GM12878 (cell line): ENCODE results near the gene MARCHF4. TPM values are rescaled to one million over a fixed set of nuclear protein-coding genes. Genes with fewer than 3 reads are reported as not detected.

Experiments used
- ATAC-seq: fragments of 200-7000 bp; cut with Tn5 transposase; 3 replicates; pipeline ENCODE4 v1.9.1; 2020; ENCODE audit warnings: mild to moderate bottlenecking, moderate library complexity
- BruUV-seq: library from RNA; stranded (reverse); fragments of 400-500 nt; replicated peaks from 2 replicates; lab custom pipeline; 2021; lab: Mats Ljungman, UMichigan
- CTCF ChIA-PET: fragments of 300-600 bp; sonication (Branson Sonifier 250); formaldehyde crosslinking; extraction: SDS; loops from one replicate; lab custom pipeline; 2021; ENCODE audit warnings: inconsistent platforms; lab: Yijun Ruan, JAX
- POLR2A ChIA-PET: fragments of 350-600 bp; formaldehyde crosslinking; extraction: SDS; loops from one replicate; lab custom pipeline; 2021; ENCODE audit warnings: inconsistent platforms; lab: Charles Lee
- RAD21 ChIA-PET: fragments of 300-600 bp; sonication (Branson Sonifier 250); formaldehyde crosslinking; loops from one replicate; lab custom pipeline; 2023; ENCODE audit warnings: antibody characterized with exemption; ENCODE audit not compliant: unreplicated experiment; lab: Charles Lee
- SMC1A ChIA-PET: fragments of 300-600 bp; sonication (Branson Sonifier 250); formaldehyde crosslinking; loops from one replicate; lab custom pipeline; 2023; ENCODE audit not compliant: unreplicated experiment, uncharacterized antibody; lab: Charles Lee
- DNase-seq: peaks from one replicate; pipeline ENCODE4 v3.0.0-alpha.2; 2011; ENCODE audit warnings: low read depth, low spot score
- FAIRE-seq: peaks from 3 replicates; lab custom pipeline; 2011; peaks lifted over from hg19 to GRCh38; lab: Jason Lieb, UNC
- H2AFZ ChIP-seq: 2 replicates; pipeline ENCODE4 v1.6.0; 2011; ENCODE audit warnings: low read depth, low read length, control low read depth; ENCODE audit not compliant: control insufficient read depth
- H3K27ac ChIP-seq: 2 replicates; pipeline ENCODE4 v1.5.1; 2011; ENCODE audit warnings: control low read depth; ENCODE audit not compliant: control insufficient read depth, insufficient read depth
- H3K27me3 ChIP-seq, 2 experiments: replicated peaks in 1 of 2; 2 replicates each; pipeline versions ENCODE4 v1.6.0 to v1.6.1; 2011; ENCODE audit warnings: low read length in 1 of 2; ENCODE audit not compliant: control insufficient read depth in 2 of 2, insufficient read depth in 2 of 2
- H3K36me3 ChIP-seq, 2 experiments: 2 replicates each; pipeline ENCODE4 v1.5.1; 2011; ENCODE audit warnings: low read length in 1 of 2; ENCODE audit not compliant: control insufficient read depth in 2 of 2, insufficient read depth in 2 of 2
- H3K4me1 ChIP-seq: 2 replicates; pipeline ENCODE4 v1.6.1; 2011; ENCODE audit warnings: mild to moderate bottlenecking, low read length, moderate library complexity, mixed read lengths; ENCODE audit not compliant: control insufficient read depth, insufficient read depth
- H3K4me2 ChIP-seq: 2 replicates; pipeline ENCODE4 v1.6.0; 2011; ENCODE audit warnings: control low read depth; ENCODE audit not compliant: control insufficient read depth, insufficient read depth
- H3K4me3 ChIP-seq: fragments of 200-600 bp; sonication (generic); 2 replicates; pipeline ENCODE4 v1.5.1; 2016
- H3K79me2 ChIP-seq: 2 replicates; pipeline ENCODE4 v1.6.0; 2011; ENCODE audit warnings: low read length; ENCODE audit not compliant: control insufficient read depth, insufficient read depth
- H3K9ac ChIP-seq: 2 replicates; pipeline ENCODE4 v1.8.0; 2011; ENCODE audit warnings: low read length, control low read depth, mixed read lengths; ENCODE audit not compliant: control insufficient read depth, insufficient read depth
- H3K9me3 ChIP-seq: replicated peaks from 3 replicates; pipeline ENCODE4 v1.5.1; 2011; ENCODE audit warnings: mild to moderate bottlenecking, low read length; ENCODE audit not compliant: control insufficient read depth, insufficient read depth
- H4K20me1 ChIP-seq: 2 replicates; pipeline ENCODE4 v1.6.0; 2011; ENCODE audit not compliant: control insufficient read depth, insufficient read depth
- EED ChIP-seq: sonication (generic); IDR thresholded peaks from 2 replicates; pipeline ENCODE4 v1.6.1; 2016; ENCODE audit warnings: antibody characterized with exemption, low read depth
- HCFC1 ChIP-seq: fragments of 150-350 bp; IDR thresholded peaks from 2 replicates; pipeline ENCODE4 v1.6.1; 2014; ENCODE audit warnings: low read length
- LARP7 ChIP-seq: fragments of 450-650 bp; IDR thresholded peaks from 2 replicates; pipeline ENCODE4 v1.6.1; 2017; ENCODE audit warnings: mild to moderate bottlenecking
- MTA3 ChIP-seq: IDR thresholded peaks from 2 replicates; pipeline ENCODE4 v1.6.1; 2012; ENCODE audit warnings: low read length, inconsistent platforms, borderline replicate concordance
- MYB ChIP-seq: fragments of 150-350 bp; IDR thresholded peaks from 2 replicates; pipeline ENCODE4 v1.6.1; 2014; ENCODE audit warnings: mild to moderate bottlenecking, low read depth, low read length, borderline replicate concordance
- NR2C2 ChIP-seq: IDR thresholded peaks from 2 replicates; pipeline ENCODE4 v1.6.1; 2011; ENCODE audit warnings: borderline replicate concordance, low read depth; ENCODE audit not compliant: control insufficient read depth, insufficient read length
- PAX5 ChIP-seq: IDR thresholded peaks from 2 replicates; pipeline ENCODE4 v1.6.1; 2011; ENCODE audit warnings: low read depth, low read length, borderline replicate concordance
- PML ChIP-seq: IDR thresholded peaks from 2 replicates; pipeline ENCODE4 v1.6.1; 2012; ENCODE audit warnings: low read length, inconsistent platforms
- RB1 ChIP-seq: fragments of 450-650 bp; formaldehyde crosslinking; IDR thresholded peaks from 2 replicates; pipeline ENCODE4 v1.6.1; 2017; ENCODE audit warnings: mild to moderate bottlenecking, borderline replicate concordance
- SIX5 ChIP-seq: IDR thresholded peaks from 2 replicates; pipeline ENCODE4 v1.6.1; 2011; ENCODE audit warnings: mild to moderate bottlenecking, low read depth, low read length, moderate library complexity; ENCODE audit not compliant: severe bottlenecking
- SREBF1 ChIP-seq: IDR thresholded peaks from 2 replicates; pipeline ENCODE4 v1.6.1; 2012; ENCODE audit warnings: mild to moderate bottlenecking, low read length
- TCF12 ChIP-seq: IDR thresholded peaks from 2 replicates; pipeline ENCODE4 v1.6.1; 2011; ENCODE audit warnings: low read depth, mild to moderate bottlenecking, low read length
- ZZZ3 ChIP-seq: IDR thresholded peaks from 2 replicates; pipeline ENCODE4 v1.6.1; 2011; ENCODE audit warnings: low read depth; ENCODE audit not compliant: control insufficient read depth, insufficient read length
- WGBS: methylation state at CpG from one replicate; pipeline ENCODE4 v1.1.6; 2016; ENCODE audit warnings: low lambda C conversion rate; ENCODE audit not compliant: insufficient replicate concordance, insufficient coverage; ENCODE audit errors: missing lambda C conversion rate; 5-methylcytosine and 5-hydroxymethylcytosine counted together
- in situ Hi-C: fragments of 300-500 bp; cut with MboI; formaldehyde crosslinking; loops from 9 replicates; pipeline ENCODE4 v1.14.3; 2018; ENCODE audit warnings: mixed read lengths
- intact Hi-C: fragments of 100-400 bp; cut with micrococcal nuclease; formaldehyde crosslinking; loops from one replicate; pipeline ENCODE4 v1.14.2; 2022; ENCODE audit not compliant: unreplicated experiment
- polyA plus RNA-seq, 11 experiments: library from polyadenylated mRNA; depleted of rRNA in 4 of 11; unstranded in 6 of 11; stranded (reverse) in 5 of 11; fragments of >200 nt; fragmentation: Nextera tagmentation in 4 of 11; fragmentation: Illumina TruSeq in 1 of 11; extraction: Ambion mirVana in 4 of 11; extraction: Trizol in 1 of 11; gene quantifications; 1 replicate in 1 of 11; 2 replicates in 10 of 11; pipeline versions ENCODE4 v1.2.1 to v1.2.3, GENCODE V29; 2011 to 2016; ENCODE audit warnings: inconsistent platforms in 2 of 11, missing spikeins in 2 of 11, low read depth in 1 of 11
- total RNA-seq, 4 experiments: library from RNA; depleted of rRNA in 3 of 4; stranded (reverse); fragments of >200 nt in 3 of 4; fragmentation: Illumina TruSeq in 1 of 4; extraction: Trizol in 1 of 4; gene quantifications; 2 replicates each; pipeline versions ENCODE4 v1.2.1 to v1.2.3, GENCODE V29; 2013 to 2021
- TF ChIP-seq, protein P1 (sequence below): fragments of 450-650 bp; IDR thresholded peaks from 2 replicates; pipeline ENCODE4 v1.6.1; 2017; ENCODE audit warnings: mild to moderate bottlenecking, low read depth, inconsistent platforms; ENCODE audit not compliant: poor library complexity, severe bottlenecking
- TF ChIP-seq, protein P2 (sequence below): IDR thresholded peaks from 2 replicates; pipeline ENCODE4 v1.6.1; 2011; ENCODE audit warnings: mild to moderate bottlenecking, low read depth, low read length, moderate library complexity; ENCODE audit not compliant: insufficient replicate concordance
- TF ChIP-seq, protein P3 (sequence below): fragments of 450-650 bp; formaldehyde crosslinking; IDR thresholded peaks from 2 replicates; pipeline ENCODE4 v1.4.0; 2022; ENCODE audit warnings: mild to moderate bottlenecking, moderate library complexity
- TF ChIP-seq, protein P4 (sequence below): fragments of 450-650 bp; IDR thresholded peaks from 2 replicates; pipeline ENCODE4 v1.6.1; 2017; ENCODE audit warnings: mild to moderate bottlenecking

The MARCHF4 gene
- total and polyA plus RNA-seq, 10 of the 15 experiments (the other 5 are each of a cell fraction or from before 2014, with no cell fraction given), result not detected

DNA sequence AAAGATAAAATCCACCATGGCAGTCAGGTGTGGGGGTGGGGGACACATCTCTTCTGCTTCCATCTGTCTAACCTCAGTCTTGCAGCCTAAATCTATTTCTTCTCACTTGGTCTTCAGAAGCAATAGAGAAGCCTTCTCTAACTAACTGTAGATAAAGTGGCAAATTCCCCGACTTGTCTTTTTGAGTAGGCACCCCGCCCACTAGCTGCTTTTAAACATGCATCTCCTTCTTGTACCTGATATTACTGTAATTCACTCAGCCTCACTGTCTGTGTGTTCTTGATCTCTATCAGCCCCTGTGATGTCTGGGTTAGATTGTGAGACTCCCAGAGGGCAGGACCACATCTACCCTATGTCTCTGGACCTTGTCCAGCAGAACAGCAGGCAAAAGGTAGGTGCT, 6.8 kb downstream of the MARCHF4 start:
- H3K36me3 ChIP-seq, result no peaks in the 10 kb centered on the region
- FAIRE-seq (no peak), ATAC-seq (no peak), DNase-seq (no peak)
- WGBS, result 0% methylated on average over 2 of the region's 2 CpGs
- H3K27me3 ChIP-seq, result peaks cover 0 to 2% of the 10 kb centered on the region in 2 experiments; a peak in 2 of 4 replicates
- SMC1A ChIA-PET, result interaction anchor here (0.6 kb wide), 1 partner anchor 1703 kb away, joined by 3 read pairs; no protein-coding TSS in a partner anchor
- CTCF ChIA-PET, result interaction anchor here (1.0 kb wide), 1 partner anchor 36 kb away, joined by 3 read pairs; no protein-coding TSS in a partner anchor
- no peak overlapping the region for H3K4me3 ChIP-seq
- H4K20me1 ChIP-seq, result no peaks in the 10 kb centered on the region
- in situ Hi-C loops, result no loop called here
- no peak overlapping the region for H3K4me2 ChIP-seq
- no peak overlapping the region for H3K9ac ChIP-seq
- POLR2A ChIA-PET, result interaction anchor here (0.5 kb wide), 1 partner anchor 372 kb away, joined by 4 read pairs; no protein-coding TSS in a partner anchor
- H3K27ac ChIP-seq, result no peak overlapping the region
- H3K9me3 ChIP-seq, result no peaks in the 10 kb centered on the region
- intact Hi-C loops, result no loop called here
- RAD21 ChIA-PET, result no interaction called here
- BruUV-seq, result no TSS peak
- H2AFZ ChIP-seq, result no peak overlapping the region
- H3K79me2 ChIP-seq, result no peaks in the 10 kb centered on the region
- H3K4me1 ChIP-seq, result no peaks in the 10 kb centered on the region
- TF ChIP-seq, protein P1, sequence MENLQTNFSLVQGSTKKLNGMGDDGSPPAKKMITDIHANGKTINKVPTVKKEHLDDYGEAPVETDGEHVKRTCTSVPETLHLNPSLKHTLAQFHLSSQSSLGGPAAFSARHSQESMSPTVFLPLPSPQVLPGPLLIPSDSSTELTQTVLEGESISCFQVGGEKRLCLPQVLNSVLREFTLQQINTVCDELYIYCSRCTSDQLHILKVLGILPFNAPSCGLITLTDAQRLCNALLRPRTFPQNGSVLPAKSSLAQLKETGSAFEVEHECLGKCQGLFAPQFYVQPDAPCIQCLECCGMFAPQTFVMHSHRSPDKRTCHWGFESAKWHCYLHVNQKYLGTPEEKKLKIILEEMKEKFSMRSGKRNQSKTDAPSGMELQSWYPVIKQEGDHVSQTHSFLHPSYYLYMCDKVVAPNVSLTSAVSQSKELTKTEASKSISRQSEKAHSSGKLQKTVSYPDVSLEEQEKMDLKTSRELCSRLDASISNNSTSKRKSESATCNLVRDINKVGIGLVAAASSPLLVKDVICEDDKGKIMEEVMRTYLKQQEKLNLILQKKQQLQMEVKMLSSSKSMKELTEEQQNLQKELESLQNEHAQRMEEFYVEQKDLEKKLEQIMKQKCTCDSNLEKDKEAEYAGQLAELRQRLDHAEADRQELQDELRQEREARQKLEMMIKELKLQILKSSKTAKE, result no peak
- TF ChIP-seq, protein P2, sequence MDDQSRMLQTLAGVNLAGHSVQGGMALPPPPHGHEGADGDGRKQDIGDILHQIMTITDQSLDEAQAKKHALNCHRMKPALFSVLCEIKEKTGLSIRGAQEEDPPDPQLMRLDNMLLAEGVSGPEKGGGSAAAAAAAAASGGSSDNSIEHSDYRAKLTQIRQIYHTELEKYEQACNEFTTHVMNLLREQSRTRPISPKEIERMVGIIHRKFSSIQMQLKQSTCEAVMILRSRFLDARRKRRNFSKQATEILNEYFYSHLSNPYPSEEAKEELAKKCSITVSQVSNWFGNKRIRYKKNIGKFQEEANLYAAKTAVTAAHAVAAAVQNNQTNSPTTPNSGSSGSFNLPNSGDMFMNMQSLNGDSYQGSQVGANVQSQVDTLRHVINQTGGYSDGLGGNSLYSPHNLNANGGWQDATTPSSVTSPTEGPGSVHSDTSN, result no peak
- TF ChIP-seq MYB, result no peak
- TF ChIP-seq TCF12, result no peak
- TF ChIP-seq, protein P3, sequence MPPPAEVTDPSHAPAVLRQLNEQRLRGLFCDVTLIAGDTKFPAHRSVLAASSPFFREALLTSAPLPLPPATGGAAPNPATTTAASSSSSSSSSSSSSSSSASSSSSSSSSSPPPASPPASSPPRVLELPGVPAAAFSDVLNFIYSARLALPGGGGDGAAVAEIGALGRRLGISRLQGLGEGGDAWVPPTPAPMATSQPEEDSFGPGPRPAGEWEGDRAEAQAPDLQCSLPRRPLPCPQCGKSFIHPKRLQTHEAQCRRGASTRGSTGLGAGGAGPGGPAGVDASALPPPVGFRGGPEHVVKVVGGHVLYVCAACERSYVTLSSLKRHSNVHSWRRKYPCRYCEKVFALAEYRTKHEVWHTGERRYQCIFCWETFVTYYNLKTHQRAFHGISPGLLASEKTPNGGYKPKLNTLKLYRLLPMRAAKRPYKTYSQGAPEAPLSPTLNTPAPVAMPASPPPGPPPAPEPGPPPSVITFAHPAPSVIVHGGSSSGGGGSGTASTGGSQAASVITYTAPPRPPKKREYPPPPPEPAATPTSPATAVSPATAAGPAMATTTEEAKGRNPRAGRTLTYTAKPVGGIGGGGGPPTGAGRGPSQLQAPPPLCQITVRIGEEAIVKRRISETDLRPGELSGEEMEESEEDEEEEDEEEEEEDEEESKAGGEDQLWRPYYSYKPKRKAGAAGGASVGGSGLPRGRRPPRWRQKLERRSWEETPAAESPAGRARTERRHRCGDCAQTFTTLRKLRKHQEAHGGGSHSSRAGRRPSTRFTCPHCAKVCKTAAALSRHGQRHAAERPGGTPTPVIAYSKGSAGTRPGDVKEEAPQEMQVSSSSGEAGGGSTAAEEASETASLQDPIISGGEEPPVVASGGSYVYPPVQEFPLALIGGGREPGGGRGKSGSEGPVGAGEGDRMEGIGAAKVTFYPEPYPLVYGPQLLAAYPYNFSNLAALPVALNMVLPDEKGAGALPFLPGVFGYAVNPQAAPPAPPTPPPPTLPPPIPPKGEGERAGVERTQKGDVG (CRISPR knock-in tag), result no peak
- no peak for TF ChIP-seq SIX5
- no peak for TF ChIP-seq NR2C2
- no peak for TF ChIP-seq HCFC1
- no peak for TF ChIP-seq EED
- TF ChIP-seq RB1, result no peak
- TF ChIP-seq LARP7, result no peak
- TF ChIP-seq PML, result no peak
- TF ChIP-seq ZZZ3, result no peak
- no peak for TF ChIP-seq PAX5
- TF ChIP-seq, protein P4, sequence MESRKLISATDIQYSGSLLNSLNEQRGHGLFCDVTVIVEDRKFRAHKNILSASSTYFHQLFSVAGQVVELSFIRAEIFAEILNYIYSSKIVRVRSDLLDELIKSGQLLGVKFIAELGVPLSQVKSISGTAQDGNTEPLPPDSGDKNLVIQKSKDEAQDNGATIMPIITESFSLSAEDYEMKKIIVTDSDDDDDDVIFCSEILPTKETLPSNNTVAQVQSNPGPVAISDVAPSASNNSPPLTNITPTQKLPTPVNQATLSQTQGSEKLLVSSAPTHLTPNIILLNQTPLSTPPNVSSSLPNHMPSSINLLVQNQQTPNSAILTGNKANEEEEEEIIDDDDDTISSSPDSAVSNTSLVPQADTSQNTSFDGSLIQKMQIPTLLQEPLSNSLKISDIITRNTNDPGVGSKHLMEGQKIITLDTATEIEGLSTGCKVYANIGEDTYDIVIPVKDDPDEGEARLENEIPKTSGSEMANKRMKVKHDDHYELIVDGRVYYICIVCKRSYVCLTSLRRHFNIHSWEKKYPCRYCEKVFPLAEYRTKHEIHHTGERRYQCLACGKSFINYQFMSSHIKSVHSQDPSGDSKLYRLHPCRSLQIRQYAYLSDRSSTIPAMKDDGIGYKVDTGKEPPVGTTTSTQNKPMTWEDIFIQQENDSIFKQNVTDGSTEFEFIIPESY, result no peak
- TF ChIP-seq MTA3, result no peak
- TF ChIP-seq SREBF1, result no peak
